ENCODE data around the gene CPSF7.

CPSF7 gene

DNA sequence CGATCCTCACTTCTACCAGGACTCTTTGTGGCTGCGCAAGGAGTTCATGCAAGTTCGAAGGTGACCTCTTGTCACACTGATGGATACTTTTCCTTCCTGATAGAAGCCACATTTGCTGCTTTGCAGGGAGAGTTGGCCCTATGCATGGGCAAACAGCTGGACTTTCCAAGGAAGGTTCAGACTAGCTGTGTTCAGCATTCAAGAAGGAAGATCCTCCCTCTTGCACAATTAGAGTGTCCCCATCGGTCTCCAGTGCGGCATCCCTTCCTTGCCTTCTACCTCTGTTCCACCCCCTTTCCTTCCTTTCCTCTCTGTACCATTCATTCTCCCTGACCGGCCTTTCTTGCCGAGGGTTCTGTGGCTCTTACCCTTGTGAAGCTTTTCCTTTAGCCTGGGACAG lies 61.1 kb downstream of the CPSF7 start:
- Histone ChIP-seq H3K9me3 (ENCODE audit: control insufficient read depth, insufficient read depth, low read length) (peaks cover 13% of the 10 kb centered on the region), H3K36me3 (ENCODE audit: control insufficient read depth, insufficient read depth, low read length) (peaks cover 72% of the 10 kb centered on the region), H3K4me1 (ENCODE audit: control insufficient read depth, insufficient read depth, low read length) (no peaks in the 10 kb centered on the region), H3K4me3 (ENCODE audit: low read depth, low read length) (no peak overlapping the region), H3K9ac (ENCODE audit: low read depth, low read length) (no peak overlapping the region), H3K27me3 (ENCODE audit: control insufficient read depth, insufficient read depth, low read length) (no peaks in the 10 kb centered on the region), H3K27ac (ENCODE audit: low read depth, low read length) (no peak overlapping the region)

DNA sequence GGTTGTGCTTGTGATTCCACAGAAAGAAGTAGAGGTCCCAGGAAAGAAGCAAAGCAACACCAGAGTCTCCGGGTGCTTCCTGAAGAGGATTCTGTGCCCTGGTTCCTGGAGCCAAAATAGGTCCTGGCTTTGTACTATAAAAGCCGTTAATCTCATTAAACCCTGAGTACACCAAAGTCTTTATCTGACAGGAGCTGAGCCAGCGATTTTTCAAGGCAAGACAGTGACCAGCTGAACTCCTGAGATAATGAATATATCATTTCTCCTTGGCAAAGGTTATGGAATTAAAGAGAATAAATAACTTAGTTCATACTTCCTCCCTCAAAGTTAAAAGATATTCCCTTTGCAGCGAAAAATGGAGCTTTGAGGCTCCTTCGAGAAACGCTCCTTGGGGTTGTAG lies 62.4 kb downstream of the CPSF7 start:
- no peaks in the 10 kb centered on the region for H3K4me1 ChIP-seq (ENCODE audit: control insufficient read depth, insufficient read depth, low read length)
- no peak overlapping the region for H3K27ac ChIP-seq (ENCODE audit: low read depth, low read length)
- no peak overlapping the region for H3K9ac ChIP-seq (ENCODE audit: low read depth, low read length)
- H3K27me3 ChIP-seq (ENCODE audit: control insufficient read depth, insufficient read depth, low read length) = no peaks in the 10 kb centered on the region
- peaks cover 68% of the 10 kb centered on the region for H3K36me3 ChIP-seq (ENCODE audit: control insufficient read depth, insufficient read depth, low read length)
- peaks cover 1% of the 10 kb centered on the region; the same call in 1 of the 2 replicates for H3K9me3 ChIP-seq (ENCODE audit: control insufficient read depth, insufficient read depth, low read length)
- H3K4me3 ChIP-seq (ENCODE audit: low read depth, low read length) = no peak overlapping the region

DNA sequence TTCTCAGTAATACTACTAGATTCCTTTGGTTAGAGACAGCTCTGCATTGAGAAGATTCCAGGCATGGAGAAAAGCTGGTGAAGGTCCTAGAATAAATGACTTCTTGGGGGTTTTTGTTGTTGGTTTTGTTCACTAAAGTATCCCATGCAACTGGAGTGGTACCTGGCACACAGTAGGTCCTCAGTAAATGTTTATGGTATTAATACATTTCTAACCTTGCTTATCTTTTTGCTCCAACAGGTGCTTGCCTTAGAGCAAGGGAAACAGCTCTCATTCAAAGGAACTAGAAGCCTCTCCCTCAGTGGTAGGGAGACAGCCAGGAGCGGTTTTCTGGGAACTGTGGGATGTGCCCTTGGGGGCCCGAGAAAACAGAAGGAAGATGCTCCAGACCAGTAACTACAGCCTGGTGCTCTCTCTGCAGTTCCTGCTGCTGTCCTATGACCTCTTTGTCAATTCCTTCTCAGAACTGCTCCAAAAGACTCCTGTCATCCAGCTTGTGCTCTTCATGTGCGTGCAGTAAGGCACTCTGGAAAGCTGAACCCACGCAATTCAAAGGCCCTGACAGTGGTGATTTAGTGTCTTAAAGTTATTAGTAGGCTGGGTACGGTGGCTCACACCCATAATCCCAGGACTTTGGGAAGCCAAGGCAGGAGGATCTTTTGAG lies 65.6 kb downstream of the CPSF7 start:
- H3K4me3 ChIP-seq (ENCODE audit: low read depth, low read length) = no peak overlapping the region
- H3K4me1 ChIP-seq (ENCODE audit: control insufficient read depth, insufficient read depth, low read length) = no peaks in the 10 kb centered on the region
- H3K9me3 ChIP-seq (ENCODE audit: control insufficient read depth, insufficient read depth, low read length) = no peaks in the 10 kb centered on the region
- no peak overlapping the region for H3K27ac ChIP-seq (ENCODE audit: low read depth, low read length)
- peaks cover 50% of the 10 kb centered on the region for H3K36me3 ChIP-seq (ENCODE audit: control insufficient read depth, insufficient read depth, low read length)
- no peaks in the 10 kb centered on the region for H3K27me3 ChIP-seq (ENCODE audit: control insufficient read depth, insufficient read depth, low read length)
- H3K9ac ChIP-seq (ENCODE audit: low read depth, low read length) = no peak overlapping the region

DNA sequence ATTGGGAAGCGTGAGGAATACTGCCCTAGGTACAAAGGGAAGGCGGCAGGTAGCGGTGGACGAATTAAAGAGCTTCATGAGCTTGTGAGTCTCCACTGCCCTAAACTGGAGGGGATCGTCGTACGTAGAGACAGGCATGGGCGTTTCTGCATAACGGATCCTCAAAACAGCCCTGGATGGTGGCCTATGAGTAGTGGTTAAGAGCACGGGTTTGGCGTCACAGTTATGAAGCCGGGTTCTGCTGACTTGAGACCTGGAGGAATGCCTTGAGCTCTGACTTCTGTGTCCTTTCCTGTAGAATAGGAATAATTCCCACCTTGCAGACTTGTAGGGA lies 67.3 kb downstream of the CPSF7 start:
- Histone ChIP-seq H3K4me3 (ENCODE audit: low read depth, low read length) (peak overlapping the region; percentile 99), H3K9me3 (ENCODE audit: control insufficient read depth, insufficient read depth, low read length) (no peaks in the 10 kb centered on the region), H3K4me1 (ENCODE audit: control insufficient read depth, insufficient read depth, low read length) (no peaks in the 10 kb centered on the region), H3K36me3 (ENCODE audit: control insufficient read depth, insufficient read depth, low read length) (peaks cover 35% of the 10 kb centered on the region), H3K27me3 (ENCODE audit: control insufficient read depth, insufficient read depth, low read length) (no peaks in the 10 kb centered on the region), H3K27ac (ENCODE audit: low read depth, low read length) (peak overlapping the region; percentile 100), H3K9ac (ENCODE audit: low read depth, low read length) (peak overlapping the region; percentile 99)

DNA sequence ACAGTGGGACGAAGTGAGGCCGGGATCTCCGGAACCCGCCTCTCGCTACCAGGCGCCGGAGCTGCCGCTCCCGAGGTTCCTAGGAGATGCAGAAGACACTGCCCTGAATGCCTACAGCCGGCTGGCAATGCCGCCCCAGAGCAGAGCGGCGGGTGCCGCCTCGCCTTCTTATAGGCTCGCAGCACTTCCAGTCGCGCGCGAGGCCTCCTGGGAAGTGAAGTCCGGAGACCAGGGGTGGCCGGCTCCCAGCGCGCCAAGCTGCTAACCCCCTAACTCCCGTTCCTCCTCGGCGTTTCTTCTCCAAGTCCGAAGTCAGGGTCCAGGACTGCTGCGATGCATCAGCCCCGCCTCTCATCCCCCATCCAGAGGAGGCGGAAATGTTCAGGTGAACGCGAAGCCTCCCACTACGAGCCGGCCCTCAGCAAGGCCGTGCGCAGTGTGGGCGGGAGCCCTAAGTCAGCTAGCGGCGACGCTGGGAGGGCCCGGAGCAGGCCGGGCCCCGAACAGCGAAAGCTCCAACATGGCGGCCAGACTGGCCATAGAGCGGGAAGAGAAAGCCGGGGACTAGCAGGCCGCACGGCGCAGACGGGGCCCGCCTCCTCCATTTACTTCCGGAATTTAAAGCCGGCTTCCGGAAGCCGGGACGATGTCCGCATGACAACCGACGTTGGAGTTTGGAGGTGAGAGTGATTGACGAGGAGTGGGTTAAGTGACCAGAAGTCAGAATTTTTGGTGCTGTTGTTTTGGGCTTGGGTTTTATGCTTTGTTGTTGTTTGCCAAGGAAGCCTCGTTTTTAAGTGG lies 67.8 kb downstream of the CPSF7 start, which contains the start of the genes CYB561A3 and TMEM138:
Gene CYB561A3, minus strand, starts transcription at position 142 of the 801 bp plus-strand sequence. CDS start 5,169 bp downstream, outside the sequence.
Gene TMEM138, plus strand, starts transcription at position 634 of the 801 bp plus-strand sequence. CDS start 2,017 bp downstream, outside the sequence.
- peak within 1 kb of the TSS; percentile 99 for H3K9ac ChIP-seq (ENCODE audit: low read depth, low read length)
- H3K27me3 ChIP-seq (ENCODE audit: control insufficient read depth, insufficient read depth, low read length) = no peaks in the 10 kb centered on the region
- peak within 1 kb of the TSS; percentile 100 for H3K27ac ChIP-seq (ENCODE audit: low read depth, low read length)
- H3K36me3 ChIP-seq (ENCODE audit: control insufficient read depth, insufficient read depth, low read length) = peaks cover 29% of the 10 kb centered on the region
- H3K4me3 ChIP-seq (ENCODE audit: low read depth, low read length) = peak within 1 kb of the TSS; percentile 99
- no peaks in the 10 kb centered on the region for H3K9me3 ChIP-seq (ENCODE audit: control insufficient read depth, insufficient read depth, low read length)
- no peaks in the 10 kb centered on the region for H3K4me1 ChIP-seq (ENCODE audit: control insufficient read depth, insufficient read depth, low read length)

DNA sequence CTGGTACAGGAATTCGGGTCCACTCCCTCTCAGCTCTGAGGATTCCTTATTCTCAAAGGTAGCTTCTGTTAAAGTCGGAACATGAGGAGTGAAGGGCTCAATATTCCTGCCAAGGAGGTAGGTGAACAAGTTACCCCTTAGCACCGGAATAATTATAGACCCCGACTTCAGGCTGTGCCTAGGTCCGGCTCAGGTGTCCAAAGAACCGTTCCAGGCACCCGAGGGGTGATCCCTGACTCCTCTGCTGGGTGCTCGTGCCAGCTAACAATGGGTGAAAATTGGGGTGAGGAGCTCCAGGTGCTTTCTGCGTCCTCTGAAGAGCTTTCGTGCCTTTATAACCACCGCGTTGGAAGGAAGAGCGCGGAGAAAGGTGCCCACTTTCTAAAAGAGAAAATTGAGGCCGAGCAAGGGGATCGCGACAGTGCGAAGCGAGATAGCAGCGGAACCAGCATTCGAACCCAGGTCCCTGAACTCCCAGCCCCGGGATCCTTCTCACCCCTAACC lies 68.5 kb downstream of the CPSF7 start:
- H3K36me3 ChIP-seq (ENCODE audit: control insufficient read depth, insufficient read depth, low read length) = peaks cover 23% of the 10 kb centered on the region
- H3K9me3 ChIP-seq (ENCODE audit: control insufficient read depth, insufficient read depth, low read length) = no peaks in the 10 kb centered on the region
- H3K4me1 ChIP-seq (ENCODE audit: control insufficient read depth, insufficient read depth, low read length) = no peaks in the 10 kb centered on the region
- H3K27me3 ChIP-seq (ENCODE audit: control insufficient read depth, insufficient read depth, low read length) = no peaks in the 10 kb centered on the region
- peak overlapping the region; percentile 99 for H3K4me3 ChIP-seq (ENCODE audit: low read depth, low read length)
- H3K9ac ChIP-seq (ENCODE audit: low read depth, low read length) = peak overlapping the region; percentile 99
- peak overlapping the region; percentile 100 for H3K27ac ChIP-seq (ENCODE audit: low read depth, low read length)

DNA sequence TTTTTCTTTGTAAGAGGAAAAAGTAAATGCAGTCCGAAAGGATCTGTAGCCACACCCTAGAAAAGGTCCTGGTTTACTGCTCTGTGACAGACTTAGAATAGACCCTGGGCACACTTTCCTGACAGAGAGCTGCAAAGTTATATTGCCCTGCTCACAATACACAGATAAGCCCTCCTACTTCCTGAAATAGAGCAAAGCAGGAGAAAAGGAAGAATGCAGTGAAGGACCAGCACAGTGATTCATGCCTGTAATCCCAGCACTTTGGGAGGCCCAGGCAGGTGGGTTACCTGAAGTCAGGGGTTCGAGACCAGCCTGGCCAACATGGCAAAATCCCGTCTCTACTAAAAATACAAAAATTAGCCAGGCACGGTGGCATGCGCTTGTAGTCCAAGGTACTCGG lies 70.3 kb downstream of the CPSF7 start:
- Histone ChIP-seq H3K9ac (ENCODE audit: low read depth, low read length) (no peak overlapping the region), H3K36me3 (ENCODE audit: control insufficient read depth, insufficient read depth, low read length) (peaks cover 11% of the 10 kb centered on the region), H3K27ac (ENCODE audit: low read depth, low read length) (no peak overlapping the region), H3K4me1 (ENCODE audit: control insufficient read depth, insufficient read depth, low read length) (no peaks in the 10 kb centered on the region), H3K9me3 (ENCODE audit: control insufficient read depth, insufficient read depth, low read length) (no peaks in the 10 kb centered on the region), H3K4me3 (ENCODE audit: low read depth, low read length) (no peak overlapping the region), H3K27me3 (ENCODE audit: control insufficient read depth, insufficient read depth, low read length) (no peaks in the 10 kb centered on the region)

DNA sequence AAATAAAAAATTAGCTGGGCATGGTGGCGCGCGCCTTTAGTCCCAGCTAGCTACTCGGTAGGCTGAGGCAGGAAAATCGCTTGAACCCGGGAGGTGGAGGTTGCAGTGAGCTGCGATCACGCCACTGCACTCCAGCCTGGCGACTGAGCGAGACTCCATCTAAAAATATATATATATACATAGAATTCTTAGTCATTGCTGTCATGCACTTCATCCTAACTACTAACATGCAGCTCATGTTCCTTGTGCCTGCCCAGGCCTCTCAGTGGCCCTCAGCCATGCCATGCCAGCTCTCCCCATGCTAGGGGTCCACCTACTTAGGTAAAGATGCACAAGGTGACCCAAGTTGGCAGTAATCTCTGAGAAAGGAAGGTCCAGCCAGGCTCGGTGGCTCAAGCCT lies 71.2 kb downstream of the CPSF7 start:
- H3K27me3 ChIP-seq (ENCODE audit: control insufficient read depth, insufficient read depth, low read length) = no peaks in the 10 kb centered on the region
- peaks cover 6% of the 10 kb centered on the region for H3K36me3 ChIP-seq (ENCODE audit: control insufficient read depth, insufficient read depth, low read length)
- no peak overlapping the region for H3K4me3 ChIP-seq (ENCODE audit: low read depth, low read length)
- H3K27ac ChIP-seq (ENCODE audit: low read depth, low read length) = no peak overlapping the region
- H3K9me3 ChIP-seq (ENCODE audit: control insufficient read depth, insufficient read depth, low read length) = no peaks in the 10 kb centered on the region
- no peak overlapping the region for H3K9ac ChIP-seq (ENCODE audit: low read depth, low read length)
- H3K4me1 ChIP-seq (ENCODE audit: control insufficient read depth, insufficient read depth, low read length) = no peaks in the 10 kb centered on the region

DNA sequence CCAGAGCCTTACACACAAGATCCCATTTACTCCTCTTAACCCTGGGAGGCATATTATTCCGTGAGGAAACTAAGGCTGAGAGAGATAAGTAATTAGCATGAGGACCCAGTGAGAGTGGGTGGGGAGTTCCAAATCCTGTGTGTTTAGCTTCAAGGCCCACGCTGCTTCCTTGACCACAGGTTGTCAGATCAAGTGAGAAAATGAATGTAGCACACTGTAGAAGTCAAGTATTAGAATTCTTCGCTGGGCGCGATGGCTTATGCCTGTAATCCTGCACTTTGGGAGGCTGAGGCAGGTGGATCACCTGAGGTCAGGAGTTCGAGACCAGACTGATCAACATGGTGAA lies 71.9 kb downstream of the CPSF7 start:
- Histone ChIP-seq H3K9ac (ENCODE audit: low read depth, low read length) (no peak overlapping the region), H3K9me3 (ENCODE audit: control insufficient read depth, insufficient read depth, low read length) (no peaks in the 10 kb centered on the region), H3K4me1 (ENCODE audit: control insufficient read depth, insufficient read depth, low read length) (no peaks in the 10 kb centered on the region), H3K4me3 (ENCODE audit: low read depth, low read length) (no peak overlapping the region), H3K27ac (ENCODE audit: low read depth, low read length) (no peak overlapping the region), H3K27me3 (ENCODE audit: control insufficient read depth, insufficient read depth, low read length) (no peaks in the 10 kb centered on the region), H3K36me3 (ENCODE audit: control insufficient read depth, insufficient read depth, low read length) (peaks cover 11% of the 10 kb centered on the region; the same call in 1 of the 2 replicates)

DNA sequence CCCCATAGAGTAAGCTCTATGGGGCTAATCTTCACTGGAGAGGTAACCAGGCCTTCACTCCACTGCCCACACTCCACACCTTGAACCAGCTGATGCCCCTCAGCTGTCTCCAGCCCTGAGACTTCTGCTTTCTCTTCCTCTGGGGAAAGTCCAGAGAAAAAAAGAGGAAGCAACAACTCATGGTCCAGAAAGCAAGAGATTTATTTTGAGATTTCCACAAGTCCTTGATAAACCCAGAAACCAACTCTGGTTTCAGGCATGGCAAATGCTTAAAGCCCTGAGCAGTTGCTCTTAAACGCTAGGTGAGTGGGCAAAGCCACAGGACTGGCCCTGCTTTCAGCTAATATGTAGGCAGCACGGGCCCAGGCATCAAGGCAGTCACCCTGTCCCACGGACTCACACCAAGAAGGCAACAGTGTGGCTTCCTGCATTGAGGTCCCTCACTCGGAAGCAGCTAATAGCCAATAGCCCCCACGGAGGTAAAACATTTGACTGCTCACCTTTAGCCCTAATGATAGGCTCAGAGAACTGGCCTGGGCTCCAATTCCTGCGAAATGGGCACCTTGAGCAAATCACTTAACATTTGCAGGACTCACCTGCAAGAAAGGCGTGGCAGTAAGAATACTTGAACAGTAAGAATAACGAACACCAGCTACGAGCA lies 72.4 kb downstream of the CPSF7 start:
- Histone ChIP-seq H3K27ac (ENCODE audit: low read depth, low read length) (no peak overlapping the region), H3K4me3 (ENCODE audit: low read depth, low read length) (no peak overlapping the region), H3K4me1 (ENCODE audit: control insufficient read depth, insufficient read depth, low read length) (no peaks in the 10 kb centered on the region), H3K27me3 (ENCODE audit: control insufficient read depth, insufficient read depth, low read length) (no peaks in the 10 kb centered on the region), H3K9me3 (ENCODE audit: control insufficient read depth, insufficient read depth, low read length) (no peaks in the 10 kb centered on the region), H3K9ac (ENCODE audit: low read depth, low read length) (no peak overlapping the region), H3K36me3 (ENCODE audit: control insufficient read depth, insufficient read depth, low read length) (peaks cover 15% of the 10 kb centered on the region; the same call in 1 of the 2 replicates)

DNA sequence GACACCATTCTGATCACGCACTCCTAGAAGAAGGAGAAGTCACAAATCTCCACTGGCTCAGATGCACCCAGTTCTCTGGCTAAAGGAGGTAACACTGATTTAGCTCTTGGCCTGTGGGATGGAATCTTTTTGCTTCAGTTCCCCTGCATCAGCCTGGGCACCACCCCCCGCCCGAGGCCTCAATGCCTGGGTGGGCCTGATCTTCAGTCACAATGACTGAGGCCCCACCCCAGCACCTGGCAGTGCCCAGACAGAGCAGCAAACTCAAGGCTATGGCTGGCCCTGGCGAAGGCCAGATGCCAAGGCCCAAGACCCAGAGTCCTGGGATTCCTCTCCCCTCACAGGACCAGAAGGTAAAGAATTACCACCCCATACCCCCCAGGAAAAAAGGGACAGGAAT lies 73.1 kb downstream of the CPSF7 start:
- Histone ChIP-seq H3K27ac (ENCODE audit: low read depth, low read length) (no peak overlapping the region), H3K36me3 (ENCODE audit: control insufficient read depth, insufficient read depth, low read length) (peaks cover 21% of the 10 kb centered on the region; the same call in 1 of the 2 replicates), H3K4me1 (ENCODE audit: control insufficient read depth, insufficient read depth, low read length) (no peaks in the 10 kb centered on the region), H3K27me3 (ENCODE audit: control insufficient read depth, insufficient read depth, low read length) (no peaks in the 10 kb centered on the region), H3K9ac (ENCODE audit: low read depth, low read length) (no peak overlapping the region), H3K9me3 (ENCODE audit: control insufficient read depth, insufficient read depth, low read length) (no peaks in the 10 kb centered on the region), H3K4me3 (ENCODE audit: low read depth, low read length) (no peak overlapping the region)
